ENCODE results near the gene PPARD. TPM values are rescaled to one million over a fixed set of nuclear protein-coding genes. Genes with fewer than 3 reads are reported as not detected.
"Not testable (repeated sequence)": the region's sequence is repeated elsewhere in the genome, so short reads cannot be mapped to it uniquely, and the experiment has no call there.

PPARD gene
- total RNA-seq, 1 donor from 2014 or later = 15.0 TPM

GRCh38 chr6:35319346-35320030, 22.9 kb upstream of the PPARD start:
- TF ChIP-seq, protein P1, sequence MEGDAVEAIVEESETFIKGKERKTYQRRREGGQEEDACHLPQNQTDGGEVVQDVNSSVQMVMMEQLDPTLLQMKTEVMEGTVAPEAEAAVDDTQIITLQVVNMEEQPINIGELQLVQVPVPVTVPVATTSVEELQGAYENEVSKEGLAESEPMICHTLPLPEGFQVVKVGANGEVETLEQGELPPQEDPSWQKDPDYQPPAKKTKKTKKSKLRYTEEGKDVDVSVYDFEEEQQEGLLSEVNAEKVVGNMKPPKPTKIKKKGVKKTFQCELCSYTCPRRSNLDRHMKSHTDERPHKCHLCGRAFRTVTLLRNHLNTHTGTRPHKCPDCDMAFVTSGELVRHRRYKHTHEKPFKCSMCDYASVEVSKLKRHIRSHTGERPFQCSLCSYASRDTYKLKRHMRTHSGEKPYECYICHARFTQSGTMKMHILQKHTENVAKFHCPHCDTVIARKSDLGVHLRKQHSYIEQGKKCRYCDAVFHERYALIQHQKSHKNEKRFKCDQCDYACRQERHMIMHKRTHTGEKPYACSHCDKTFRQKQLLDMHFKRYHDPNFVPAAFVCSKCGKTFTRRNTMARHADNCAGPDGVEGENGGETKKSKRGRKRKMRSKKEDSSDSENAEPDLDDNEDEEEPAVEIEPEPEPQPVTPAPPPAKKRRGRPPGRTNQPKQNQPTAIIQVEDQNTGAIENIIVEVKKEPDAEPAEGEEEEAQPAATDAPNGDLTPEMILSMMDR (IDR thresholded peaks at IDR 0.05; ENCODE audit: insufficient read depth, low read length, poor library complexity, severe bottlenecking) = no peak
- no peak for DNase-seq (ENCODE audit: low read depth)
- H3K36me3 ChIP-seq (ENCODE audit: control insufficient read depth, insufficient read depth, low read length) = no peaks in the 10 kb centered on the region
- no peaks in the 10 kb centered on the region for H3K27me3 ChIP-seq (ENCODE audit: control insufficient read depth, insufficient read depth, low read length)
- H3K4me3 ChIP-seq (ENCODE audit: low read depth, low read length) = no peak overlapping the region

GRCh38 chr6:35320031-35320410, 22.3 kb upstream of the PPARD start:
- TF ChIP-seq, protein P1 (IDR thresholded peaks at IDR 0.05; ENCODE audit: insufficient read depth, low read length, poor library complexity, severe bottlenecking) = no peak
- no peak overlapping the region for H3K4me3 ChIP-seq (ENCODE audit: low read depth, low read length)
- DNase-seq (ENCODE audit: low read depth) = no peak
- H3K27me3 ChIP-seq (ENCODE audit: control insufficient read depth, insufficient read depth, low read length) = no peaks in the 10 kb centered on the region
- no peaks in the 10 kb centered on the region for H3K36me3 ChIP-seq (ENCODE audit: control insufficient read depth, insufficient read depth, low read length)

DNA sequence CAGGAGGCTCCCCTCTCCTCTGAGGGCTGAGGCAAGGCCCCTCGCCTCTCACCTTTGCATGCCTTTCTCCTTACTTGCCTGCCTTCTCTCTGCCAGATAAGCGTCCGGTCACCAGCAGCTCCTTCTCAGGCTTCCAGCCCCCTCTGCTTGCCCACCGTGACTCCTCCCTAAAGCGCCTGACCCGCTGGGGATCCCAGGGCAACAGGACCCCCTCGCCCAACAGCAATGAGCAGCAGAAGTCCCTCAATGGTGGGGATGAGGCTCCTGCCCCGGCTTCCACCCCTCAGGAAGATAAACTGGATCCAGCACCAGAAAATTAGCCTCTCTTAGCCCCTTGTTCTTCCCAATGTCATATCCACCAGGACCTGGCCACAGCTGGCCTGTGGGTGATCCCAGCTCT, 21.3 kb upstream of the PPARD start:
- no peak for DNase-seq (ENCODE audit: low read depth)
- H3K27me3 ChIP-seq (ENCODE audit: control insufficient read depth, insufficient read depth, low read length) = no peaks in the 10 kb centered on the region
- no peaks in the 10 kb centered on the region for H3K36me3 ChIP-seq (ENCODE audit: control insufficient read depth, insufficient read depth, low read length)
- no peak overlapping the region for H3K4me3 ChIP-seq (ENCODE audit: low read depth, low read length)
- TF ChIP-seq, protein P1 (IDR thresholded peaks at IDR 0.05; ENCODE audit: insufficient read depth, low read length, poor library complexity, severe bottlenecking) = no peak

DNA sequence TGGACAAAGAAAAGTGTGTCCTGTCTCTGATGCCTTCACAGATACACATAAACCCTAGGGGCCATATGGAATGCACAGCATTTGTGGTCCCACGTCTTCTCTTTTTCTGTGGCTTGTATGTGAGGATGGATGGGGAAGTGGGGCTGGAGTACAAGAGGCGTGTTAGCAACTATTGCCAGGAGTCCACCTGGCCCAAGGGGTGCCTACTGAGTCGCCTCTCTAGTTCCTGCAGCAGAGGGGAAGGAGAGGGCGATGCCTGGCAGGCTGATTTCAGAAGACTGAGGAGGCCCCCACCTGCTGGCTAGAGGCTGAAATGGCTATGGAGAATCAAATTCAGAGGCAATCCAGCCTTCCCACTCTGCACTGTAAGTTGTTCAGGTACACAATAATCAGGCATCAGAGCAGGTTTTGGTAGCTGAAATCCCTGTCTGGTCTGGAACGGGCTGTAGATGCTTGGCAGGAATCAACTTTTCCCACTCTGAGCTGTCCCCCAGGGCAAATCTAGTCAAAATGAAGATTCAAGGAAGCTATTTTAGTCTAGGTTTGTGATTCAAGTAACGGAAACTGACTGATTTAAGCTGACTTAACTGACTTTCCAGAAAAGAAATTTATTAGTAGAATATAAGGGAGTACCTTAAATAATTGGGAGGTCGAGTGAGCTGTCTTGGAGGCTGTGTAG, 14.9 kb upstream of the PPARD start:
- Histone ChIP-seq H3K4me3 (ENCODE audit: low read depth, low read length) (no peak overlapping the region), H3K27me3 (ENCODE audit: control insufficient read depth, insufficient read depth, low read length) (no peaks in the 10 kb centered on the region), H3K36me3 (ENCODE audit: control insufficient read depth, insufficient read depth, low read length) (no peaks in the 10 kb centered on the region)
- TF ChIP-seq, protein P1 (IDR thresholded peaks at IDR 0.05; ENCODE audit: insufficient read depth, low read length, poor library complexity, severe bottlenecking) = peak; percentile 75
- DNase-seq (ENCODE audit: low read depth) = no peak

DNA sequence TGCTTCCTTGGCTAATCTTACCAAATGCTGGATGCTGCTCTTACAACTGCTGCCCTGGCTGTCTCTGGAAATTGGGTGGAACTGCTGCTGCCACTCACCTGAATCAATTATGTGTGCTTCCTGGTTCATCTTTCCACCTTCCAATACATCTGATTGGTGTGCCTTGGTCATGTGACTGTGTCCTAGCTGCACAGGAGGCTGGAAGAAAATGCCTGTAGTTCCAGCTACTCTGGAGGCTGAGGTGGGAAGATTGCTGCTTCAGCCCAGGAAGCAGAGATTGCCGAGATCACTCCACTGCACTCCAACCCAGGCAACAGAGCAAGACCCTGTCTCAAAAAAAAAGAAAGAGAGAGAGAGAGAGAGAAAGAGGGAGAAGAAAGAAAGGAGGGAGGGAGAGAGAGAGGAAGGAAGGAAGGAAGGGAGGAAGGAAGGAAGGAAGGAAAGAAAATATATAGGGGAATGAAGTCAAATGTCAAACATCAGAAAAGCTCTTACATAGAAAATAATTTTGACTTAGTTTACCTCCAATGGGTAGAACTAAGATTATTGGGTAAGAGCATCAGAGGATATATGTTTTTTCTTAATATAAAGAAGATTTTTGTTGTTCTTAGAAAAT, 14.1 kb upstream of the PPARD start:
- Histone ChIP-seq H3K36me3 (ENCODE audit: control insufficient read depth, insufficient read depth, low read length) (no peaks in the 10 kb centered on the region), H3K27me3 (ENCODE audit: control insufficient read depth, insufficient read depth, low read length) (no peaks in the 10 kb centered on the region)
- TF ChIP-seq, protein P1 (IDR thresholded peaks at IDR 0.05; ENCODE audit: insufficient read depth, low read length, poor library complexity, severe bottlenecking) = no peak

GRCh38 chr6:35328965-35329364, 13.4 kb upstream of the PPARD start:
- H3K4me3 ChIP-seq (ENCODE audit: low read depth, low read length); H3K36me3 ChIP-seq (ENCODE audit: control insufficient read depth, insufficient read depth, low read length); H3K27me3 ChIP-seq (ENCODE audit: control insufficient read depth, insufficient read depth, low read length); DNase-seq (ENCODE audit: low read depth): not testable (repeated sequence)

More for the DNA sequence above, 14.1 kb upstream of the PPARD start:
- H3K4me3 ChIP-seq (ENCODE audit: low read depth, low read length) = no peak overlapping the region
- DNase-seq (ENCODE audit: low read depth) = no peak
